K562 (cell line): ENCODE results near the gene SEC22C. TPM values are rescaled to one million over a fixed set of nuclear protein-coding genes. Genes with fewer than 3 reads are reported as not detected.

Experiments
- EWSR1 ChIP-seq: fragments of 450-650 bp; IDR thresholded peaks from 2 replicates; pipeline ENCODE4 v1.6.1; 2018; ENCODE audit warnings: borderline replicate concordance, mild to moderate bottlenecking, low read depth, moderate library complexity; ENCODE audit not compliant: partially characterized antibody
- HOXB6 ChIP-seq: fragments of 250-450 bp; sonication (Bioruptor Pico); IDR thresholded peaks from 2 replicates; pipeline ENCODE4 v1.5.1; 2022; ENCODE audit warnings: mild to moderate bottlenecking, borderline replicate concordance
- KDM1A ChIP-seq, 2 experiments: fragments of 450-650 bp; IDR thresholded peaks; 2 replicates each; pipeline ENCODE4 v1.6.1; 2016; ENCODE audit warnings: mild to moderate bottlenecking in 2 of 2
- KDM4B ChIP-seq, 2 experiments: fragments of 450-650 bp in 1 of 2; sonication (generic) in 1 of 2; IDR thresholded peaks; 2 replicates each; pipeline ENCODE4 v1.6.1; 2016 to 2017; ENCODE audit warnings: borderline replicate concordance in 2 of 2, antibody characterized with exemption in 1 of 2, low read depth in 1 of 2, mild to moderate bottlenecking in 1 of 2
- LEF1 ChIP-seq: fragments of 450-650 bp; IDR thresholded peaks from 2 replicates; pipeline ENCODE4 v1.6.1; 2016; ENCODE audit warnings: mild to moderate bottlenecking
- NELFE ChIP-seq: IDR thresholded peaks from 2 replicates; pipeline ENCODE4 v1.6.1; 2011; ENCODE audit warnings: mild to moderate bottlenecking; ENCODE audit not compliant: insufficient read depth, insufficient read length
- NRF1 ChIP-seq, 2 experiments: fragments of 450-650 bp; IDR thresholded peaks in 1 of 2; conservative IDR thresholded peaks in 1 of 2; 2 replicates each; pipeline ENCODE4 v1.6.1; 2014; ENCODE audit warnings: mild to moderate bottlenecking in 2 of 2
- RAD21 ChIP-seq, 2 experiments: fragments of 250-450 bp in 1 of 2; fragments of 450-650 bp in 1 of 2; sonication (Bioruptor Pico) in 1 of 2; formaldehyde crosslinking in 1 of 2; IDR thresholded peaks in 1 of 2; conservative IDR thresholded peaks in 1 of 2; 2 replicates each; pipeline versions ENCODE4 v1.4.0 to v1.8.0; 2020 to 2022; ENCODE audit warnings: mild to moderate bottlenecking in 2 of 2, moderate library complexity in 1 of 2
- RFX1 ChIP-seq: fragments of 450-650 bp; IDR thresholded peaks from 2 replicates; pipeline ENCODE4 v1.6.1; 2016; ENCODE audit warnings: mild to moderate bottlenecking, moderate library complexity
- RFX7 ChIP-seq: fragments of 250-450 bp; sonication (Bioruptor Pico); IDR thresholded peaks from 2 replicates; pipeline ENCODE4 v1.5.1; 2021; ENCODE audit warnings: mild to moderate bottlenecking
- SMARCE1 ChIP-seq: fragments of 450-650 bp; IDR thresholded peaks from 2 replicates; pipeline ENCODE4 v1.7.1; 2016; ENCODE audit warnings: mild to moderate bottlenecking
- ZC3H8 ChIP-seq: fragments of 450-650 bp; IDR thresholded peaks from 2 replicates; pipeline ENCODE4 v1.6.1; 2017
- ZFPM2 ChIP-seq: fragments of 250-450 bp; sonication (Bioruptor Pico); IDR thresholded peaks from 2 replicates; pipeline ENCODE4 v1.5.1; 2022; ENCODE audit warnings: mild to moderate bottlenecking
- ZNF274 ChIP-seq: IDR thresholded peaks from 2 replicates; pipeline ENCODE4 v1.6.1; 2011; ENCODE audit warnings: low read depth, mild to moderate bottlenecking, low read length, moderate library complexity, borderline replicate concordance
- ZNF592 ChIP-seq: fragments of 450-650 bp; IDR thresholded peaks from 2 replicates; pipeline ENCODE4 v1.6.1; 2017; ENCODE audit warnings: antibody characterized with exemption, mild to moderate bottlenecking
- ZNF79 ChIP-seq: fragments of 250-450 bp; sonication (Bioruptor Pico); IDR thresholded peaks from 2 replicates; pipeline ENCODE4 v1.4.0; 2020; ENCODE audit warnings: low read depth, mild to moderate bottlenecking, moderate library complexity
- polyA plus RNA-seq, 8 experiments: library from polyadenylated mRNA; depleted of rRNA in 4 of 8; stranded (reverse) in 5 of 8; unstranded in 3 of 8; fragments of >200 nt; fragmentation: Nextera tagmentation in 2 of 8; fragmentation: Illumina TruSeq in 1 of 8; extraction: Ambion mirVana in 2 of 8; extraction: Trizol in 1 of 8; gene quantifications; 2 replicates each; pipeline versions ENCODE4 v1.2.1 to v1.2.3, GENCODE V29; 2011 to 2014; ENCODE audit warnings: inconsistent platforms in 1 of 8, missing spikeins in 1 of 8
- total RNA-seq, 7 experiments: library from RNA; depleted of rRNA in 6 of 7; stranded (reverse); fragments of >200 nt in 6 of 7; fragmentation: Illumina TruSeq in 2 of 7; extraction: Trizol in 2 of 7; gene quantifications; 2 replicates each; pipeline versions ENCODE4 v1.2.1 to v1.2.3, GENCODE V29; 2011 to 2021; ENCODE audit warnings: low replicate concordance in 1 of 7
- TF ChIP-seq, protein P1 (sequence below): IDR thresholded peaks from 2 replicates; pipeline ENCODE4 v1.6.1; 2012; ENCODE audit warnings: low read depth, low read length, improper control_type of control experiment, borderline replicate concordance
- TF ChIP-seq, protein P2 (sequence below): fragments of 450-650 bp; formaldehyde crosslinking; IDR thresholded peaks from 2 replicates; pipeline ENCODE4 v1.4.0; 2022; ENCODE audit warnings: mild to moderate bottlenecking, moderate library complexity
- TF ChIP-seq, protein P3 (sequence below): fragments of 150-350 bp; conservative IDR thresholded peaks from 2 replicates; pipeline ENCODE4 v1.6.1; 2014; ENCODE audit warnings: low read length

Gene SEC22C
- total and polyA plus RNA-seq, 9 of the 15 experiments (the other 6 are each of a cell fraction or from before 2014, with no cell fraction given): 35.6 to 68.4 (median 50.7) TPM

GRCh38 chr3:42605546-42606173 is 23.9 kb upstream of the SEC22C start (continued):
- no peak for TF ChIP-seq RFX7 (CRISPR knock-in tag)
- TF ChIP-seq, protein P1, sequence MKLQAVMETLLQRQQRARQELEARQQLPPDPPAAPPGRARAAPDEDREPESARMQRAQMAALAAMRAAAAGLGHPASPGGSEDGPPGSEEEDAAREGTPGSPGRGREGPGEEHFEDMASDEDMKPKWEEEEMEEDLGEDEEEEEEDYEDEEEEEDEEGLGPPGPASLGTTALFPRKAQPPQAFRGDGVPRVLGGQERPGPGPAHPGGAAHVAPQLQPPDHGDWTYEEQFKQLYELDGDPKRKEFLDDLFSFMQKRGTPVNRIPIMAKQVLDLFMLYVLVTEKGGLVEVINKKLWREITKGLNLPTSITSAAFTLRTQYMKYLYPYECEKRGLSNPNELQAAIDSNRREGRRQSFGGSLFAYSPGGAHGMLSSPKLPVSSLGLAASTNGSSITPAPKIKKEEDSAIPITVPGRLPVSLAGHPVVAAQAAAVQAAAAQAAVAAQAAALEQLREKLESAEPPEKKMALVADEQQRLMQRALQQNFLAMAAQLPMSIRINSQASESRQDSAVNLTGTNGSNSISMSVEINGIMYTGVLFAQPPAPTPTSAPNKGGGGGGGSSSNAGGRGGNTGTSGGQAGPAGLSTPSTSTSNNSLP: peak; percentile 90
- TF ChIP-seq EWSR1: no peak
- TF ChIP-seq RFX1: no peak
- no peak for TF ChIP-seq HOXB6 (CRISPR knock-in tag)
- 0 out of 2 replicates have a peak, but pooled peaks have one; percentile 25 for TF ChIP-seq ZNF592
- TF ChIP-seq LEF1: peak; percentile 44; the same call in 1 of the 2 replicates
- 0 out of 4 replicates have a peak, but pooled peaks of 1 of the 2 experiments have one; percentile 16 for TF ChIP-seq NRF1 (conservative IDR thresholded peaks at IDR 0.05 in 1 of 2, IDR thresholded peaks at IDR 0.05 in 1 of 2)
- TF ChIP-seq, protein P2, sequence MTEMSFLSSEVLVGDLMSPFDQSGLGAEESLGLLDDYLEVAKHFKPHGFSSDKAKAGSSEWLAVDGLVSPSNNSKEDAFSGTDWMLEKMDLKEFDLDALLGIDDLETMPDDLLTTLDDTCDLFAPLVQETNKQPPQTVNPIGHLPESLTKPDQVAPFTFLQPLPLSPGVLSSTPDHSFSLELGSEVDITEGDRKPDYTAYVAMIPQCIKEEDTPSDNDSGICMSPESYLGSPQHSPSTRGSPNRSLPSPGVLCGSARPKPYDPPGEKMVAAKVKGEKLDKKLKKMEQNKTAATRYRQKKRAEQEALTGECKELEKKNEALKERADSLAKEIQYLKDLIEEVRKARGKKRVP (CRISPR knock-in tag): no peak
- TF ChIP-seq, protein P3, sequence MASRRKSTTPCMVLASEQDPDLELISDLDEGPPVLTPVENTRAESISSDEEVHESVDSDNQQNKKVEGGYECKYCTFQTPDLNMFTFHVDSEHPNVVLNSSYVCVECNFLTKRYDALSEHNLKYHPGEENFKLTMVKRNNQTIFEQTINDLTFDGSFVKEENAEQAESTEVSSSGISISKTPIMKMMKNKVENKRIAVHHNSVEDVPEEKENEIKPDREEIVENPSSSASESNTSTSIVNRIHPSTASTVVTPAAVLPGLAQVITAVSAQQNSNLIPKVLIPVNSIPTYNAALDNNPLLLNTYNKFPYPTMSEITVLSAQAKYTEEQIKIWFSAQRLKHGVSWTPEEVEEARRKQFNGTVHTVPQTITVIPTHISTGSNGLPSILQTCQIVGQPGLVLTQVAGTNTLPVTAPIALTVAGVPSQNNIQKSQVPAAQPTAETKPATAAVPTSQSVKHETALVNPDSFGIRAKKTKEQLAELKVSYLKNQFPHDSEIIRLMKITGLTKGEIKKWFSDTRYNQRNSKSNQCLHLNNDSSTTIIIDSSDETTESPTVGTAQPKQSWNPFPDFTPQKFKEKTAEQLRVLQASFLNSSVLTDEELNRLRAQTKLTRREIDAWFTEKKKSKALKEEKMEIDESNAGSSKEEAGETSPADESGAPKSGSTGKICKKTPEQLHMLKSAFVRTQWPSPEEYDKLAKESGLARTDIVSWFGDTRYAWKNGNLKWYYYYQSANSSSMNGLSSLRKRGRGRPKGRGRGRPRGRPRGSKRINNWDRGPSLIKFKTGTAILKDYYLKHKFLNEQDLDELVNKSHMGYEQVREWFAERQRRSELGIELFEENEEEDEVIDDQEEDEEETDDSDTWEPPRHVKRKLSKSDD: no peak
- no peak for TF ChIP-seq ZNF79 (CRISPR knock-in tag)
- TF ChIP-seq SMARCE1: peak; percentile 93
- TF ChIP-seq ZC3H8: no peak
- TF ChIP-seq ZNF274: no peak
- TF ChIP-seq NELFE: no peak
- no peak for TF ChIP-seq RAD21 (CRISPR knock-in tag; conservative IDR thresholded peaks at IDR 0.05 in 1 of 2, IDR thresholded peaks at IDR 0.05 in 1 of 2)
- no peak for TF ChIP-seq ZFPM2 (CRISPR knock-in tag)
- peak; percentile 86 to 90 for TF ChIP-seq KDM1A (IDR thresholded peaks at IDR 0.05)
- no peak for TF ChIP-seq KDM4B (IDR thresholded peaks at IDR 0.05; ENCODE audit: borderline replicate concordance in 2 of 2, low read depth in 1 of 2)
